Measurements from ENCODE around the gene PAGE1.
"Not testable (repeated sequence)": the region's sequence is repeated elsewhere in the genome, so short reads cannot be mapped to it uniquely, and the experiment has no call there.

PAGE1 gene

GRCh38 chrX:49695276-49696180 is at the start of gene PAGE1:
Gene PAGE1 (minus strand): TSS chrX:49695984. CDS start chrX:49694770, 1,214 bp downstream.
- no peak for TF ChIP-seq CTCF (IDR thresholded peaks at IDR 0.05; ENCODE audit: low read depth, low read length)
- no peak for DNase-seq (ENCODE audit: extremely low read depth, low read depth)

- not testable (repeated sequence) for DNase-seq (ENCODE audit: extremely low read depth, low read depth)
Measured at GRCh38 chrX:49741501-49741900, 45.7 kb upstream of the PAGE1 start.

- TF ChIP-seq CTCF (IDR thresholded peaks at IDR 0.05; ENCODE audit: low read depth, low read length): no peak
- DNase-seq (ENCODE audit: extremely low read depth, low read depth): no peak
Measured at GRCh38 chrX:49727847-49728246, 32.1 kb upstream of the PAGE1 start.

- no peak for TF ChIP-seq CTCF (IDR thresholded peaks at IDR 0.05; ENCODE audit: low read depth, low read length)
- DNase-seq (ENCODE audit: extremely low read depth, low read depth): no peak
Measured at GRCh38 chrX:49726966-49727365, 31.2 kb upstream of the PAGE1 start.

- no peak for DNase-seq (ENCODE audit: extremely low read depth, low read depth)
- TF ChIP-seq CTCF (IDR thresholded peaks at IDR 0.05; ENCODE audit: low read depth, low read length): no peak
Measured at GRCh38 chrX:49725923-49726904, 30.4 kb upstream of the PAGE1 start.

- no peak for TF ChIP-seq CTCF (IDR thresholded peaks at IDR 0.05; ENCODE audit: low read depth, low read length)
- no peak for DNase-seq (ENCODE audit: extremely low read depth, low read depth)
Measured at GRCh38 chrX:49725401-49725800, 29.6 kb upstream of the PAGE1 start.

- not testable (repeated sequence) for DNase-seq (ENCODE audit: extremely low read depth, low read depth)
Measured at GRCh38 chrX:49720106-49720505, 24.3 kb upstream of the PAGE1 start.

- no peak for TF ChIP-seq CTCF (IDR thresholded peaks at IDR 0.05; ENCODE audit: low read depth, low read length)
- no peak for DNase-seq (ENCODE audit: extremely low read depth, low read depth)
Measured at GRCh38 chrX:49712577-49712976, 16.8 kb upstream of the PAGE1 start.
